Ramos (cell line): Measurements from ENCODE around the gene FOXN3.
"Not testable (repeated sequence)": the region's sequence is repeated elsewhere in the genome, so short reads cannot be mapped to it uniquely, and the experiment has no call there.

Source experiments
- in situ Hi-C: fragments of 300-500 bp; cut with MboI; formaldehyde crosslinking; loops from one replicate; pipeline ENCODE4 v1.14.3; 2022; ENCODE audit warnings: low sequenced_read_pairs; ENCODE audit not compliant: unreplicated experiment

Gene FOXN3

DNA sequence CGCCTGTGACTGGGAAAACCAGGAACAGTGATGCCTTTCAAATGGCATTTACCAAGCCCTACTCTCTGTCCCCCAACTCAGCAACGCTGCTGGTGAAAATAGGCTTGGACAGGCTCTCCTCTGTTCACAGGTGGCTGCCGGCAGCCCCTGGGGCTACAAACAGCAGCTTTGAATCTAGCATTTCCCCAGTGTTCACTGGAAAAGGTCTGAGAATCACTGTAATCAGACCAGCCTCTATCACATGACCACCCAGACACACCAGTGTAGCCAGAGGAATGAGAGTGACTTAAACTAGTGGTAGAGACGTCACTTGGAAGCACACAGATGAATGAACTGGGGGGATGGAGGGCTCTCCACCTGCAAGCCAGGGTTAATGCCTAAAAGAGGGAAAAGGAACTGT, 151.8 kb downstream of the FOXN3 start:
- in situ Hi-C loops = no loop called here

DNA sequence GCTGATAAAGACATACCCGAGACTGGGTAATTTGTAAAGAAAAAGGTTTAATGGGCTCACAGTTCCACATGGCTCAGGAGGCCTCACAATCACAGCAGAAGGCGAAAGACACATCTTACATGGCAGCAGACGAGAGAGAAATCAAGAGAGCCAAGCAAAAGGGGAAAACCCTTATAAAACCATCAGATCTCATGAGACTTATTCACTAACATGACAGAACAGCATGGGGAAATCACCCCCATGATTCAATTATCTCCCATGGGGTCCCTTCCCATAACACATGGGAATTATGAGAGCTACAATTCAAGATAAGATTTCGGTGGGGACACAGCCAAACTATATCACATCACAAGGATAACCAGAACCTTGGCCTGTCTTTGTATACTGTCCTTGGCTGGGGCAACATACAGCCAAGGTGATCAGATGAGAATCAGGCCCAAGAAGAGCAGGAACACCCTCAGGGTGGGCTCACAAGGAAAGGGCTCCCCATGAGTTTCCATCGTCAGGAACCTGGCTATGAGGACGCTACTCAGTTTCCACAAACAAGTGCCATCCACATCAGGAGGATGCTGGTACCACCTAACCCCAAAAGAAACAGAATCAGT, 152.7 kb downstream of the FOXN3 start:
- in situ Hi-C loops = no loop called here

DNA sequence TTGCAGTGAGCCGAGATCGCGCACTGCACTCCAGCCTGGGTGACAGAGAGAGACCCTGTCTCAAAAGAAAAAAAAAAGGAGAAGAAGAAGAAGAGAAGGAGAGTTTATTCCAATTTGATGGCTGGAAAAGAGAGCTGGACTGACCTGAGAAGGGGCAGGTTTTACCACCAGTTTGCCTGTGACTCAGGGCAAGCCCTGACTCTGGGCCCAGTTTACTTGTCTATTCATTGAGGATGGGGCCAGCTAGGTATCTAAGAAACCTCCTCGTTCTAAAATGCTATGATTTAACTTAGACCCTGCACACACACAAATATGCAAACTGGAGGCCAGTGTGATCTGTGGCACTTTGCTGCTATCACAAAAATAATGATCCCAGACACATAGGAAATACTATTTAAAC, 155.0 kb downstream of the FOXN3 start:
- in situ Hi-C loops = no loop called here

DNA sequence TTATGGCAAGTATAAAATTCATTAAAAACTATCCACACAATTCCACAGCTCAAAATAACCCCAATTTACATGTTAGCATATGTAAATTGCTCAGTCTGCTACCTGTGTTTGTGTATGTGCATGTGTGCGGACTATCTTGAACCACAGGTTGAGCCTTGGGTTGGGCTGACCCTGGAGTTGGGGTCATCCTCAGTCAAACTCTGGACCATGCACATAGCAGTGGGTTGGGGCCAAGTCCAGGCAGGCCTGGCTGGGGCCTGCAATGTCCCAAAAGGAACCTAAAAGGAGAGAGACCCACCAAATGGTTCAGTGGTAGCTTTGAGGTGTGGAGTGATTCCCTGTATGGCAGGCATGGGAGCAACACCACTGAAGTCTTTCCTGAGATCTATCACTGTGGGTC, 156.1 kb downstream of the FOXN3 start:
- in situ Hi-C loops = no loop called here

DNA sequence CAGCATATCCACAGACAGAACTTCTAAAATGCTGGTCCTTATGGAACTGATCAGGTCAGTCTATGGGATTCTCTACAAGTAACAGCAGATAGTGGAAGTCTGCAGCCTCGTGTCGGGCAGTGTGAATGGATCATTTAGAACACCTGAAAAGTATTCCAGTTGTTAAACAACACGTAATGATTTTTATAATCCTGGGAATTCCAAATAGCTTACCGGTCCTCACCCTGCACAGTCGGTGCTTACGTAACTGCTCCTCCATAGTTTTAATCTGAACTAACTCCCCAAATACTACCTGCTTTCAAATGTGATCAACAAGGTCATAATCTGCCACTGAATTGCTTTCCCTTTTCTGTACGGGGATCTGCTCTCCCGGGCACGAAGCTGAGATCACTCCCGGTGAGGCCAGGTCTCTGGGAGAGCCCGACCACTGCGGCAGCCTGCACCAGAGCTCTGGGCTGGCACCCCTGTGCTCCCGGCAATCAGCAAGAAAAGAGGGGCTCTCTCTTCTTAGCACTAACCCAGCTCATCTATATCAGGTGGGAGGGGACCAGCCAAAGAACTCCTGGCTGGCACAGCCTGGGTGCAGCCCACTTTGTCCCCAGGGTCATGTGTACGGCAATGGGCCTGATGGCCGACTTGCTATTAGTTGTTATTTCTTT, 157.0 kb downstream of the FOXN3 start:
- in situ Hi-C loops = no loop called here

DNA sequence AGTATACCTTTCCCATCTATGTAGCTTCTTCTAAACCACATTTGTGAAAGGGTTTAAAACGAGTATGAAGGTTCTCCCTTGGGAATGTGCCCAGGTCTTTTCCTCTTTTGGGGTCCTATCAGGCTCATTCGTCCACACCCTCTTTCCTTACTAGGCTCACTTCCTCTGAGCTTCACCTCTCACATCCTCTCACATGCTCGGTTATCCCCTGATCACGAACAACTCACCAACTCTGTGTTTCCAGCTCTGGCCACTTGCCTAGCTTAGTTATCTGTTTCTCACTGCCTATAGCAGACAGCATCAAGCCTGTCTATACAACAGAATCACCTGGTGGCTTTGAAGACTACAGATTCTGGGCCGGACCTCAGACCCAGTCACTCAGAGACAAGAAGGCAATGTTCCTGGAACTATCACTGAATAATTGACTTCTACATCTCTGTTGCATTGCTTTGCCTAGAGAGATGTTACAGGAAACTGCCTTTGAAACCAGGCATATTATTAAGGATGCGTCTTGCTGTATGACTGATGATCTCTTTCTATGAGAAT, 158.2 kb downstream of the FOXN3 start:
- in situ Hi-C loops = no loop called here

DNA sequence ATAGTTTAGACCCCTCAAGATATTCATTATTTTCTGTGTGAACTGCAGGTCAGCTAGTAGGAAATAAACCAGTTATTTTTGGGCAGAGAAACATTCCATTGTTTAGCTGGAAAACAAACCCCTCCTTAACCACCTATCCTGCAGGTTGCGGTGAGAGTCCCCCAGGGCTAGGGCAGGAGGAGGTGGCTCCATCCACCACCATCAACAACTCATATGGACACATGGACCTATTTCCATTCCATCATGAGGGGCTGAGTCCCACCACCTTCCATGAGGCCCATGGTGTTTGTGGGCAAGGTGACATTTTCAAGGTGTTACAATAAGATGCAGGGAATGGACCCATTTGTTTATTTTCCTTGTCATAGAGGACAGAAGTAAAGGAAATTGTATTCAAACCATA, 160.1 kb downstream of the FOXN3 start:
- in situ Hi-C loops = no loop called here

DNA sequence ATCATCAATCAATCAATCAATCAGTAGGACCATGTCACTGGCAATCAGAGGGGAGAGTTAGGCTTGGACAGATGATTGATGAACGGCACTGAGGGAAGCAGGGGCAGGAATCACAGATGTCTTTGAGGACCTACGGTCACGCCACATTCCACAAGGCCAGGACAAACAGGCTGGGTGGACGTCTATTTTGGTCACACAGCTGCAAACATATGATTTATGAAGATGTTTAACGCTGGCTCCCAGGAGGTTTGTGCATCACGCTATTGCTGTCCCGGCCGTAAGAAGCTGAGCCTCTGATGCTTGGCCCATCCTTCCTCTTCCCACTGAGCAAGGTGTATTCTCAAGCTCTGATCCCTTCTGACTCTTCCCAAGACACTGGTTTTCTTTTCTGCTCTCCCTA, 160.8 kb downstream of the FOXN3 start:
- in situ Hi-C loops = no loop called here

DNA sequence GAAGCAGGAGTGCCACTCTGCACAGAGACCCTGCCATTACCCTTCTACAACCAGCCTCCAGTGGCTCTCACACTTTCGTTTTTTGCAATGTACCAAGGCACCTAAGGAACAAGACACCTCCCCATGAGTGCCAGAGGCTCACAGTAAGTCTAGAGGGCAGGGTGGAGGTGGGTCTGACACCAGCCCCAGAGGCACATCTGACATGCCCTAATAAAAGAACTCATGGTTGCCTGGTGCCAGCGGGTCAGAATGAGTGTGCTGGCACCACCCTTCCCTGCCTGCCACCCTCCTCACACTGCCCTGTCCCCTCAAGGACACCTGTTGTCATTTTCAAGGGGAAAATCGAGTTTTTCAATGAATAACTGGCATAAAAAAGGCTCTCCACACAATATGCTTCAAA, 161.2 kb downstream of the FOXN3 start:
- in situ Hi-C loops = no loop called here

DNA sequence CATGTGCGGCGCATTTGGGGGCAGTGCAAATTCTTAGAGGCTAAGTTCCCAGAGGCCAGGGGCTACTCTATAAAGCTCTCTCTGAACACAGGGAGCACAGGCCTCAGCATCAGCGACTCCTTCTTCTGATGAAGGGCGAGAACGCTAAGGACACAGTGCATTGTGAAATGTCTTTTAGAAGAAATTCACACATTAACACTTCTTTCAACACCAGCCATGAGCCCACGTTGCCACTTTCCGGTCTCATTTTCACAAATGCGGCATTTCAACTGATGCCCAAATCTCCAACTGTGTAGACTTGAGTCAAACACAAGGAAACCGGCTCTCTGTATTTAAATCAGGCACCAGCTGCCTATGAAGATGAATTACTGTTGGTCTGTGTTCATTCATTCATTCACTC, 162.0 kb downstream of the FOXN3 start:
- in situ Hi-C loops = no loop called here

DNA sequence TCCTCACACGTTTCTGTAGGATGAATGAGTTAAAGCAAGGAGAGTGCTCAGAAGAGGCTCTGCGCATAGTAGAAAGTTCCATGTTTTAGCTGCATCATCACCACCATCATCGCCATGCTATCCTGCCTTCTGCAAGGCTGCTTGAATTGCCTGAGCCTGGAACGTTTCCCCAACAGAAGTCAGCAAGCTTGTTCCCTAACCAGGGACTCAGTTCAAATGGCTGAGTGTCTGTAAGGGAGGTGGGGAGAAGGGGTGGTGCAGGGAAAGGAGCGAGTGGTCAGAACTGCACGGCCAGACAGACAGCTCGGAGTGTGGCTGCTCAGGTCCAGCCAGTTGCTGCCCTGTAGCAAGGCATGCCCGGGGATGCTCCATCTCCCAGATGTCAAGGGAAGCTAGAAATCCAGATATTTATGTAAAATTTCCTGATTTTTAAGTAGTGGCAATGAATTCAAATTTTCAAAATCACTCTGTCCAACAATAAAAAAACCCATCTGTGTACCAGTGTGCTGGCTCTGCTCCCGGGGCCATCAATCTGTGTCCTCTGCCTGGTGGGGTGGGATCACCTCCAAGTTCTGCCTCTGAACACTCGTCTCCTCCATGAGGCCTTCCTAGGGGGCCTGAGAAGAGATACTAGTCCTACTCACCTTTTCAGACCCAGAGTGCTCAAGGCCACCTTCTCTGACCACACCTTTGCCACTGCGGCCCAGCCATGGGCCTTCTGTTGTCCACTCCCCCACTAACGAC, 162.7 kb downstream of the FOXN3 start:
- in situ Hi-C loops = no loop called here

DNA sequence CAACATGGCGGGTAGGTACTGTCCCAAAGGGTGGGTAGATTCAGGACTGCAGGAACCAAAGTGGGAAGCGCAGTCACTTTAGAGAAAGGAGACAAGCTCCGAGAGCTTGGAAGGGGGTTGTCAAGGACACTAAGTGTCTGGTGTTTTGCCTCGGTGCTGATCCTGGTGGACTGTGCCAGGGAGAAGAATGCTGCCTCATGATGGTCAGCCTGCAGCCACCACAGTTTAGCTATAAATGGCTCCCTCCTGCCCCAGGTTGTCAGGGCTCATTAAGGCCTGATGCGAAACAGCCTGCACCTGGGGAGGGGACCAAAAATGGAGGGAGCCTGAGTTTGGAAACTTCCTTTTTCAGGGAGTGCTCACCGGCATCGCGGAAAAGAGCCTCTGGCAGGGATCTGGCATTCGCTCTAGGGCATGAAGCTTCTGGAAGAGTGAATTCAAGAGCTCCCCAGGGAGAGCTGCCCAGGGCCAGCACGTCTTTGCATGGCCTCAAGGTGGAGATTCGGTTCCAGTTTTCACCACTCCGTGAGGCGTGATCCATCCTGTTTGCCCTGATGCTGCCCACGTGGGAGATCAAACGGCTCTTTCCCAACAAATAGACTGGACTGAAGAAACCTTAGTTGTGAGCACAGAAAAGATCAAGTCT, 164.0 kb downstream of the FOXN3 start:
- in situ Hi-C loops = no loop called here

DNA sequence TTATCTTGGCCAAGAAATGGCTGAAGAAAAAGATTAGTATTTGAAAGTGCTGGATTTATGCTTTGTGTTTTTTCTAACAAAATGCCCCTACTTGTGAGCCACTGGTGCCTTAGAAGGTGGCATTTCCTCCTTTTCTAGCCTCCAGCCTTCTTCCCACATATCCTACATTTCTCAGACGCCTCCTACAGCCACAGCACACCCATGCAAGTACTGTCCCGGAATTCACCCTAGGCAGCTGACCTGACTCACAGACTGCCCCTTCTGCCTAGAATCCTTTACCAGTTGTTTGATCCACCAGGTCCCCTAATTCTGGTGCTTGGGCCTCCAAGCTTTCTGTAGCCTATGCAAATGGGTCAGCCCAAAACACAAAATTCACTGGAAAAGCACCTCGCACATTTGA, 166.0 kb downstream of the FOXN3 start:
- in situ Hi-C loops = no loop called here

DNA sequence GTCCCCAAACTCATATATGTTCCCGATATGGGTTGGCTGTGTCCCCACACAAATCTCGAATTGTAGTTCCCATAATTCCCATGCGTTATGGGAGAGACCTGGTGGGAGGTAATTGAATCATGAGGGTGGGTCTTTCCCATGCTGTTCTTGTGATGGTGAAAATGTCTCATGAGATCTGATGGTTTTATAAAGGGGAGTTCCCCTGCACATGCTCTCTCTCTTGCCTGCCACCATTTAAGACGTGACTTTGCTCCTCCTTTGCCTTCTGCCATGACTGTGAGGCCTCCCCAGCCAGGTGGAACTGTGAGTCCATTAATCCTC, 166.4 kb downstream of the FOXN3 start:
- in situ Hi-C loops = not testable (repeated sequence)

DNA sequence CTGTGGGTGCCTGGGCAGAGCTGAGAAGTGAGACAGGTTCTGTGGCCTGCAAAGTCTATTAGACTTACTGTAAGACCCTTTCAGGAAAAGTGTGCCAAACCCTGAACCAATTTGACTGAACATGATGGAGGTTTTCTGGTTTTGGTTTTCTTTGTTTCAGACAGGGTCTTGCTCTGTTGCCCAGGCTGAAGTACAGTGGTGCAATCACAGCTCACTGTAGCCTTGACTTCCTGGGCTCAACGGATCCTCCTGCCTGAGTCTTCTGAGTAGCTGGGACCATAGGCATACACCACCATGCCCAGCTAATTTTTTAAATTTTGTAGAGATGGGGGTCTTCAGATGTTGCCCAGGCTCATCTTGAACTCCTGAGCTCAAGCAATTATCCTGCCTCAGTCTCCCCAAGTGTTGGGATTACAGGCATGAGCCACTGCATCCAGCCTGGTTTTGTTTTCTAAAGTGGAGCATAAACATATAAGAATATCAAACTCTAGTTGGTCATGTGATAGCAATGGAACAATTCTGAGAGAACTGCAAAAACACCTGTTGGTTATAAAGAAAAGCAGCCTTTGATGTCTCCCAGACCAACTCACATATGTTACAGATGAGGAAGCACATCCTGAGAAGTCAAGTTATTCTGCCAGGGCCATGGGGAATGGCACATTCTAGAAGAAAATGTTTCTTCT, 166.9 kb downstream of the FOXN3 start:
- in situ Hi-C loops = no loop called here

DNA sequence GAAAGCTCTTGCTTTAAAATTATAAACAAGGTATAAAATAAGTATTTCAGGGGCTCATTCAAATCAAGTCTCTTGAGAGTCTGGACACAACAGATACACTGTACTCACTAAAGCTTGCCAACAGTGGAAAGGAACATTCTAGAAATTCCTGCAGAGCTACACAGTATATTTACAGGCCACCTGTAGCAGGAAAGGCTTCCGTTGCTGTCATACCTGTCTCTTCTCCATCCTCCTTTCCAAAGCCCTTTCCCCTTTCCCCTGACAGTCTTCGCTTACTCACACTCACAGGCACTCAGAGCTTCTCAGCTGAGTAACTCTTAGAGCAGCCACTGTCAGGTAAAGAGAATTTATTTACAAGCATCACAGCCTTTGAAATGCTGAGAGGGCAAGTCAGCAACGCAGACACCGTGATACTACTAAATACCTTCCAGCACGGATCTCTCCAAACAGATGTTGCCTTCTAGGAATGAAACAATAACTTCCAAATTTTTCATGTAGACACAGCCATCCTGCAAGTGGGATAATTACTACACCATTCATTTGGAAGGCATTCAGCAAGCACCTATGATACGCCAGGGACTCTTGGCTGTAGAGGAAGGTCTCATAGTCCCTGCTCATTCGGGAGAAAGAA, 167.9 kb downstream of the FOXN3 start:
- in situ Hi-C loops = no loop called here

DNA sequence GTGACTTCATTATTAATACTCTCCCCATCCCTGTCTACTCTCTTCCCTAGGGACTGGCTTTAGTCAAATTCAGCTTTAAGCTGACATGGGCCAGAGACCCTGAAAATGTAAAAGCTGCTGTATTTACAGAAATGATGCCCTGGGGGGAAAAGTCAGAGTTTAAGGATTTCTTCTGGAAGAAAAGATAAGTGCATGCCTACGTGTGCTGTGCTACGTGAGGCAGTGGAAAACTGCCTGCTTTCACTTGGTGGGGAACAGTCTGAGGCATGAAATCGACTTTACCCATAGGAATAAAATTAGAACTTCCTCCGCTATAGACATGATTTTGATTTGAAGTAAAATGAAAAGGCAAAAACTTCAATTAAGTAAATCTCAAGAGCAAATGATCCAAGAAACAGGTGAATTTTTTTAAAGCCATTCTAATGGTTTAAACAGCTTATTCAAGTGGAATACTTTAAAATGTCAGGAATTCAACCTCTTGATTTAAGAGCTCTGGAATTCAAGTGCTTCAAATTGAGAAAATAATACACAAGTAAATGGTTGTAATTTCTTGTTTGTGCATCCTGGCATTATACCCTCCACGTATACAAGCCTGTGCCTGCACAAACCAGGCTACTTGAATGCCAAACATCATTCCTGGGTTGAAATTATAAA, 168.5 kb downstream of the FOXN3 start:
- in situ Hi-C loops = no loop called here

DNA sequence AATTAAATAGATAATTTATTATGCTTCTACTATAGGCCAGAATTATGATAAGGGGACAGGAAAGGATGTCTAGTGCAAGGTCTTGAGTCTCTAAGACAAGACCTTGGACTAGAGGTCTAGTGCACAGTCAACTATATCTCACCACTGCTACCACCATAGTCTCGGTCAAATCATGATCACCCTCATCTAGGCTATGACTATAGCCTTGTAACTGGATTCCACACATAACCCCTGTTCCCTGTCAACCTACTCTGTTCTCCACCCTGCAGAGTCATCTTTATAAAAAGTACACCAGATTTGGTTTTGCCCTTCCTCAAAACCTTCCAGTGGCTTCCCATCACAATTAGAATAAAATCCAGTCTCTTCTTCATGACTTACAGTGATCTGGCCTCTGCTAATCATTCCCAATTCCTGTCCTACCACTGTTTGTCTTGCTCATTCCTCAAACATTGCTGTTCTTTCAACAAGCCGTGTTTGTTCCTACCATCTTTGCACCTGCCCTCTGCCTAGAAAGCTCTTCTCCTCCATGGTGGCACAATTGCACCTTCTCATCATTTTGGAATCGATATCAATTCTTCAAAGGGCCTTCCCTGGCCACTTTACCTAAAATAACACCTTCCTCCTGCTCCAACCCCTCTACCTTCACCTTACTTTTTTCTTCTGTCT, 169.4 kb downstream of the FOXN3 start:
- in situ Hi-C loops = no loop called here

DNA sequence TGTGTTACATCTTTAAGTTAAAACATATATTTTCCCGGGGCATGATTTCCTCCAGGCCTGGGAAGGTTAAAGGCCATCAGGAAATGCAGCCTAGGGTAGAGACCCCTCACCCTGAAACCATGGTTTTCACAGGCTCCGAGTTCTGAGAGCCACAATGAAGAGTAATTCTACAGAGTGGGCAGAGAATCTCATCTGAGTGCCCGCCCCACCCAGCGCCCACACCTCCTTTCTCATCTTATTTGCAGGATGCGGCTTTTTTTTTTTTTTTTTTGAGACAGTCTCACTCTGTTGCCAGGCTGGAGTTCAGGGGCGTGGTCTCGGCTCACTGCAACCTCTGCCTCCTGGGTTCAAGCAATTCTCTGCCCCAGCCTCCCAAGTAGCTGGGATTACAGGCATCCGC, 170.7 kb downstream of the FOXN3 start:
- in situ Hi-C loops = no loop called here
